Fibroblast of lung (primary cell): ENCODE results near the gene RUNX2. TPM values are rescaled to one million over a fixed set of nuclear protein-coding genes. Genes with fewer than 3 reads are reported as not detected.

Experiments
- DNase-seq, 2 donors: peaks; one replicate each; pipeline versions ENCODE4 v3.0.0 to v3.0.0-alpha.2; 2010; ENCODE audit warnings: low read depth in 2 of 2
- H2AFZ ChIP-seq: 2 replicates; pipeline ENCODE4 v1.5.1; 2012; ENCODE audit warnings: low read length, control low read depth, inconsistent platforms
- H3K27ac ChIP-seq: 2 replicates; pipeline ENCODE4 v1.5.1; 2011; ENCODE audit warnings: low read length, control low read depth; ENCODE audit not compliant: insufficient read depth
- H3K27me3 ChIP-seq: 2 replicates; pipeline ENCODE4 v1.5.1; 2011; ENCODE audit warnings: mild to moderate bottlenecking, low read length; ENCODE audit not compliant: control insufficient read depth, insufficient read depth
- H3K36me3 ChIP-seq: 2 replicates; pipeline ENCODE4 v1.5.1; 2011; ENCODE audit warnings: low read length; ENCODE audit not compliant: control insufficient read depth, insufficient read depth
- H3K4me1 ChIP-seq: 2 replicates; pipeline ENCODE4 v1.5.1; 2011; ENCODE audit warnings: low read length; ENCODE audit not compliant: control insufficient read depth, insufficient read depth; ENCODE audit errors: extremely low read depth
- H3K4me2 ChIP-seq: 2 replicates; pipeline ENCODE4 v1.5.1; 2011; ENCODE audit warnings: low read length, control low read depth; ENCODE audit not compliant: insufficient read depth; ENCODE audit errors: extremely low read depth
- H3K4me3 ChIP-seq, 4 experiments: fragments of 200-600 bp in 1 of 4; sonication (generic) in 1 of 4; replicated peaks in 1 of 4; 2 replicates each; pipeline ENCODE4 v1.5.1; 2011 to 2016; ENCODE audit warnings: low read length in 4 of 4, low read depth in 3 of 4, mild to moderate bottlenecking in 3 of 4, control low read depth in 2 of 4, inconsistent platforms in 1 of 4, mixed read lengths in 1 of 4; ENCODE audit not compliant: insufficient read depth in 1 of 4; ENCODE audit errors: control extremely low read depth in 1 of 4
- H3K79me2 ChIP-seq: 2 replicates; pipeline ENCODE4 v1.5.1; 2012; ENCODE audit warnings: mild to moderate bottlenecking, low read length, inconsistent platforms; ENCODE audit not compliant: control insufficient read depth, insufficient read depth
- H3K9ac ChIP-seq: 2 replicates; pipeline ENCODE4 v1.5.1; 2011; ENCODE audit warnings: mild to moderate bottlenecking, low read length, control low read depth; ENCODE audit not compliant: insufficient read depth
- H3K9me3 ChIP-seq: 2 replicates; pipeline ENCODE4 v1.5.1; 2012; ENCODE audit warnings: low read depth, low read length; ENCODE audit not compliant: control insufficient read depth, insufficient read depth
- H4K20me1 ChIP-seq: 2 replicates; pipeline ENCODE4 v1.5.1; 2011; ENCODE audit warnings: low read length; ENCODE audit not compliant: control insufficient read depth, insufficient read depth; ENCODE audit errors: extremely low read depth
- EZH2 ChIP-seq: IDR thresholded peaks from 2 replicates; pipeline ENCODE4 v1.5.1; 2012; ENCODE audit warnings: low read length, control low read depth, mild to moderate bottlenecking; ENCODE audit errors: missing control alignments
- polyA plus RNA-seq, 2 donors: library from polyadenylated mRNA; depleted of rRNA in 1 of 2; stranded (reverse) in 1 of 2; unstranded in 1 of 2; fragments of >200 nt; gene quantifications; 2 replicates each; pipeline ENCODE4 v1.2.1, GENCODE V29; 2011 to 2012; ENCODE audit warnings: missing spikeins in 1 of 2
- total RNA-seq: library from RNA; depleted of rRNA; stranded (reverse); fragments of >200 nt; gene quantifications from 2 replicates; pipeline ENCODE4 v1.2.1, GENCODE V29; 2014
- TF ChIP-seq, protein P1 (sequence below), 2 donors: IDR thresholded peaks in 1 of 2; conservative IDR thresholded peaks in 1 of 2; 1 replicate in 1 of 2; 2 replicates in 1 of 2; pipeline ENCODE4 v1.5.1; 2011 to 2012; ENCODE audit warnings: low read length in 2 of 2, control low read depth in 1 of 2, inconsistent platforms in 1 of 2, low read depth in 1 of 2, mild to moderate bottlenecking in 1 of 2

The RUNX2 gene
- total and polyA plus RNA-seq, 2 donors (not counting 1 experiment from before 2014, with no cell fraction given): 2.5 to 4.5 TPM

DNA sequence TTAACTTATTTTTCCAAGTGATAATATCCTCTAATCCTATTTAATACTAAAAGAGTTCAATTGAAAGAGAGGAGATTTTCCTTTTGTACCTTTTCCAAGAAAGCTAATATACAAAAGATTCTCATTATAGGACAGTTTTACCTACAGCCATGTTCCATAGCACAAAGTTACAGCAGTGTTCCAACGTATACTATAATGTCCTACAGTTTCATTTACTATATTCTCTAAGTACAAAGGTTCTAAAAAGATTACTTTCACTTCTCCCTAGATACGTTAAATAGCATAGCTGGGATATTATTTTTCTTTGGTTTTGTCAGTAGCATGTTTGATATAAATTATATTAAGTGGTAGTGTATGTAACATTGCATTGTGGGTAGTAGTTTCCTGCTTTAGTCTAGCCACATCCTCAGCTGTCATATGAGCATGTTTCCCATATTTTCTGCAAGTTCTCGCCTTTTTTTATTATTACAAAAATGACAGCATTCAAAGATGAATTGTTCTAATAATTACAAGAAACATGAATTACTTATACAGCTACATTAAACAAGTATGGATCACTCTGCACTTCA is 4.4 kb upstream of the RUNX2 start:
- no peak overlapping the region for H3K4me2 ChIP-seq
- no peak overlapping the region for H2AFZ ChIP-seq

DNA sequence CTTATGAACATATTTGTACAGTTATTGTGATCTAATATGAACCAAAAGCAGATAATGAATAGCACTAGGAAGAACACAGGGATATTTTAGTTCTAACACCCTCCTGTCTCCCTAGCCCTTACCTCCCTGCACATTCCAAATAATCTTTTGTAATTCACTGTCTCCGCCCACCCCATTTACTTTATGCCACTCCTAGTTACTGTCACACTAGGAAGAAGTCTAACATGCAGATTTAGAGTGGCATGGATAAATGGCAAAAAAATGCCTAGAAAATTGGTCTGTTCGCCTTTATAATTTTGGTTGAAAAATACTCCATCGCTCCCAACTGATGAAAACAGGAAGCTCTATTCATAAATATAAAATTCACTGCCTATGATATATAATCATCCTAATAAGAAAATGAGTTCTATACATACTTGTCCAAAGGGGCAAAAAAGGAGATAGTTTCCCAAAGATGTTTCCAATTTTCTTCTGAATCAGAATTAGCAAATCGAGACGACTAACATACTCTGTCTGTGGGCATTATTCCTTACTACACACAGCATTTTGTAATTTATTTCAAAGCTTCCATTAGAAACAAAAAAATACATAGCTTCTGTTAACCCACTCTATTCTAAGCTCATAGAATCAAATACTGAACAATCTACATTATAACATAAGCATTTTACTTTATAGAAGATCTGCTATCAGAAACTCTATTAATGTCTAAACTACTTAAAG is 1.3 kb upstream of the RUNX2 start:
- H3K4me1 ChIP-seq: no peaks in the 10 kb centered on the region
- H2AFZ ChIP-seq: no peak overlapping the region
- no peaks in the 10 kb centered on the region for H3K36me3 ChIP-seq
- DNase-seq: no peak
- H3K27ac ChIP-seq: no peak overlapping the region
- H3K27me3 ChIP-seq: no peaks in the 10 kb centered on the region
- H3K4me2 ChIP-seq: no peak overlapping the region
- no peaks in the 10 kb centered on the region for H3K79me2 ChIP-seq
- H3K4me3 ChIP-seq: no peak overlapping the region
- no peaks in the 10 kb centered on the region for H4K20me1 ChIP-seq
- no peaks in the 10 kb centered on the region for H3K9me3 ChIP-seq
- no peak overlapping the region for H3K9ac ChIP-seq
- TF ChIP-seq, protein P1, sequence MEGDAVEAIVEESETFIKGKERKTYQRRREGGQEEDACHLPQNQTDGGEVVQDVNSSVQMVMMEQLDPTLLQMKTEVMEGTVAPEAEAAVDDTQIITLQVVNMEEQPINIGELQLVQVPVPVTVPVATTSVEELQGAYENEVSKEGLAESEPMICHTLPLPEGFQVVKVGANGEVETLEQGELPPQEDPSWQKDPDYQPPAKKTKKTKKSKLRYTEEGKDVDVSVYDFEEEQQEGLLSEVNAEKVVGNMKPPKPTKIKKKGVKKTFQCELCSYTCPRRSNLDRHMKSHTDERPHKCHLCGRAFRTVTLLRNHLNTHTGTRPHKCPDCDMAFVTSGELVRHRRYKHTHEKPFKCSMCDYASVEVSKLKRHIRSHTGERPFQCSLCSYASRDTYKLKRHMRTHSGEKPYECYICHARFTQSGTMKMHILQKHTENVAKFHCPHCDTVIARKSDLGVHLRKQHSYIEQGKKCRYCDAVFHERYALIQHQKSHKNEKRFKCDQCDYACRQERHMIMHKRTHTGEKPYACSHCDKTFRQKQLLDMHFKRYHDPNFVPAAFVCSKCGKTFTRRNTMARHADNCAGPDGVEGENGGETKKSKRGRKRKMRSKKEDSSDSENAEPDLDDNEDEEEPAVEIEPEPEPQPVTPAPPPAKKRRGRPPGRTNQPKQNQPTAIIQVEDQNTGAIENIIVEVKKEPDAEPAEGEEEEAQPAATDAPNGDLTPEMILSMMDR (conservative IDR thresholded peaks at IDR 0.05 in 1 of 2, IDR thresholded peaks at IDR 0.05 in 1 of 2; ENCODE audit: low read depth in 1 of 2, low read length in 2 of 2): no peak
- TF ChIP-seq EZH2: no peak

More for the DNA sequence above, 4.4 kb upstream of the RUNX2 start:
- Histone ChIP-seq H3K9me3 (no peaks in the 10 kb centered on the region), H4K20me1 (no peaks in the 10 kb centered on the region), H3K4me3 (no peak overlapping the region), H3K4me1 (no peaks in the 10 kb centered on the region), H3K79me2 (no peaks in the 10 kb centered on the region), H3K27me3 (no peaks in the 10 kb centered on the region), H3K9ac (no peak overlapping the region), H3K36me3 (no peaks in the 10 kb centered on the region), H3K27ac (no peak overlapping the region)
- DNase-seq: no peak
- TF ChIP-seq, protein P1 (conservative IDR thresholded peaks at IDR 0.05 in 1 of 2, IDR thresholded peaks at IDR 0.05 in 1 of 2; ENCODE audit: low read depth in 1 of 2, low read length in 2 of 2): no peak
- no peak for TF ChIP-seq EZH2

DNA sequence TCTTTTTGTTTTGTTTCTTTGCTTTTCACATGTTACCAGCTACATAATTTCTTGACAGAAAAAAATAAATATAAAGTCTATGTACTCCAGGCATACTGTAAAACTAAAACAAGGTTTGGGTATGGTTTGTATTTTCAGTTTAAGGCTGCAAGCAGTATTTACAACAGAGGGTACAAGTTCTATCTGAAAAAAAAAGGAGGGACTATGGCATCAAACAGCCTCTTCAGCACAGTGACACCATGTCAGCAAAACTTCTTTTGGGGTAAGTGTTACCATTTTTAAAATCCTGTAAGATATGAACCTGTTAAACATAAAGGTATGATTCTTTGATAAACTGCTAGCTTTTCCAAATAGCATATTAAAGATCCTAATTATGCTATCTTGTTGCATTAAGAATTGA is 393 bp downstream of the RUNX2 start:
- H2AFZ ChIP-seq: no peak overlapping the region
- TF ChIP-seq EZH2: no peak
- TF ChIP-seq, protein P1 (conservative IDR thresholded peaks at IDR 0.05 in 1 of 2, IDR thresholded peaks at IDR 0.05 in 1 of 2; ENCODE audit: low read depth in 1 of 2, low read length in 2 of 2): no peak
- no peak overlapping the region for H3K27ac ChIP-seq

More for the DNA sequence above, 393 bp downstream of the RUNX2 start:
- Histone ChIP-seq H3K4me3 (peak overlapping the region in 2 of 4 experiments; percentile 43 to 46), H3K4me1 (no peaks in the 10 kb centered on the region), H3K79me2 (no peaks in the 10 kb centered on the region), H3K9ac (no peak overlapping the region), H3K27me3 (no peaks in the 10 kb centered on the region), H3K36me3 (no peaks in the 10 kb centered on the region), H3K9me3 (no peaks in the 10 kb centered on the region), H3K4me2 (peak overlapping the region; percentile 47), H4K20me1 (no peaks in the 10 kb centered on the region)
- DNase-seq: no peak
